NCI-H1436 (cell line): ENCODE measurements around the gene RFC2.
"Not testable (repeated sequence)": the region's sequence is repeated elsewhere in the genome, so short reads cannot be mapped to it uniquely, and the experiment has no call there.

Experiments used
- DNase-seq: peaks from one replicate; lab custom pipeline; 2025; lab: John Stamatoyannopoulos, UW

Gene RFC2

DNA sequence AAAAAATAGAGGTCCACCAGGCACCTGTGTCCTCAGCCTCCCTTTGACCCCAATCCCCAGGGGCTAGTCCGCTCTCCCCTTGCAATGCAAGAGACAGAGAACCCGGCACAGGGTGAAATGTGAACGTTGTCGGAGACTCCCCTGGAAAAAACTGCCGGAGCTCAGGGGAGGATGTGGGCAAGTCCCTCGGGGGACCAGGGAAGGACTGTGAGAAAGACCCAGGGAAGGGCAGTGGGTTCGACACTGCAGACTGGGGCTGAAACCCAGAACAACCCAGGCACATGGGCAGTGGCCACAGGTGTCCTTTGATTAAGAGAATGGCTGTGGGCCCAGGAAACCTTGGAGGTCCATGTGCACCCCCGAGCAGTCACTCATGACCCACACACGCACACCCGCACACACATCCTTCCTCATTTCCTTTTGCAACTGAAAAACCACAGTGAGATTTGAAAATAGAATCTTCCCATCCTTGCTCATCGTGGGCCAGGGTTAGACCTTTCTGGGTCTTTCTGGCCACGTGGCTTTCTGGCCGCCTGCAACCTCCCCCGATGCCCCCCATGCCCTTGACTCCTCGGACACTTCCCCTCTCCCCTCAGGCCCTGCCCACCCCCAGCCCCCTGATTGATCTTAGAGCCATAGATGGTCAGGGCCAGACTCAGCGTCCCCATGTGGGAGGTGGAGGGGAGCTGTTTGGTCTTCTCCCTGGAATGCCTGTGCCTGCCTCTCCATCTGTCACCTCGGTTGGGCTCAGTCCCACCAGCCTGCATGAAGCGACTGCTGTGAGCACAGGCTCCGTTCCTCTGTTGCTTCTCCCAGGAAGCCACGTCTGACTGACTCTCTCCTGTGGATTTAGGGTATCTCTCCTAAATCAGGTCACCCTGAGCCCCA lies 36.5 kb downstream of the RFC2 start:
- DNase-seq: no peak

DNA sequence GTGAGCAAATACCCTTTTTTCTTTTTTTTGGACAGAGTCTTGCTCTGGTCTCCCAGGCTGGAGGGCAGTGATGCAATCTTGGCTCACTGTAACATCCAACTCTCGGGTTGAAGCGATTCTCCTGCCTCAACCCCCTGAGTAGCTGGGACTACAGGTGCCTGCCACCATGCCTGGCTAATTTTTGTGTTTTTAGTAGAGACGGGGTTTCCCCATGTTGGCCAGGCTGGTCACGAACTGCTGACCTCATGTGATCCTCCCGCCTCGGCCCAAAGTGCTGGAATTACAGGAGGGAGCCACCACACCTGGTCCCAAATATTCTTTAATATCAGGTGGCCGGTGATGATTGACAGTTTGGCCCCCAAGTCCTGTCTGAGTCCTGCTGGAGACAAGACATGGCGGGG lies 37.8 kb downstream of the RFC2 start:
- no peak for DNase-seq

DNA sequence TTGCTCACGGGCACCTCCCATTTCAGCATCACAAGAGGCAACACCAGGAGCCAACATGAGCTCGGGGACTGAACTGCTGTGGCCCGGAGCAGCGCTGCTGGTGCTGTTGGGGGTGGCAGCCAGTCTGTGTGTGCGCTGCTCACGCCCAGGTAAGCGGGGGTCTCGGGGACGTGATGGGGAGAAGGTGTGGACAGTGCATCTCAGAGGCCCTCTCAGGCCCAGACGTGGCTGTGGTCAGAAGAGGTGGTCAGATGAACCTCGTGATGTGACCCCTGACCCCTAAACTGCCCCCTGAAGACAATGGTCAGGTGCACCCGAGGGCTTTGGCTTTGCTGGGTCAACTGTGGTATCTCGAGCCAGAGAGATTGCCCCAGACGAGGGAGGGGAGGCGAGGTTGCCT lies 38.3 kb downstream of the RFC2 start:
- DNase-seq: no peak

DNA sequence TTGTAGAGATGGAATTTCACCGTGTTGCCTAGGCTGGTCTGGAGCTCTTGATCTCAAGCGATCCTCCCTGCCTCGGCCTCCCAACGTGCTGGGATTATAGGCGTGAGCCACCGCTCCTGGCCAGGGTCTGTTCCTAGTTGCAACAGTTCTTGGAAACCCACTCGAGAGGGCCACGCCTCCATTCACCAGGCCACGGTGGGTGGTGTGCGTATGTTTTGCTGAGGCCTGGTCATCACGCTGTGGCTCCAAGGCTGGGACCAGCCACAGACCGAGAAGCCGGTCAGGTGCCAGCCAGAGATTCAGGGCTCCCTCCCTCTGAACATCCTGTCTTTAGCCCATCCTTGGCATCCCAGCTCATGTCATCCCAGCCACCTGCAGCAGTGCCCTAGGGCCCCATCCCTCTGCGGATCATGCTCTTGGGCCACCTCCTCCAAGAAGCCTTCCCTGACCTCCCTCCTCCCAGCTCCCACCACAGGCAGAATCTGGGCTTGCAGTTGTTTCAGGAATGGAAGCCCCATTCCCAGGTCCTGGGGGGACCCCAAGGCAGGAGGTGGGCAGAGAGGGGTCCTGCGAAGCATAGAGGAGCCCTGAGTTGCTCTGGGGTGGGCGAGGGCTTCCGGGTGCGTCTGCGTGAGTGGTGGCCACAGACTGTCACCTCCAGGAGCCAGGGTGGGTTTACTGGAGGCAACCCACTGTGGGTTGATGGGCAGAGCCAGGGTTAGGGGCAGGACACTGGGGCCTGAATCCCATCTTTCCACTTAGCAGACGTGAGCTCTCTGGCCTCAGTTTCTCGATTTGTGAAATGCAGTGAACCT lies 39.2 kb downstream of the RFC2 start:
- no peak for DNase-seq

DNA sequence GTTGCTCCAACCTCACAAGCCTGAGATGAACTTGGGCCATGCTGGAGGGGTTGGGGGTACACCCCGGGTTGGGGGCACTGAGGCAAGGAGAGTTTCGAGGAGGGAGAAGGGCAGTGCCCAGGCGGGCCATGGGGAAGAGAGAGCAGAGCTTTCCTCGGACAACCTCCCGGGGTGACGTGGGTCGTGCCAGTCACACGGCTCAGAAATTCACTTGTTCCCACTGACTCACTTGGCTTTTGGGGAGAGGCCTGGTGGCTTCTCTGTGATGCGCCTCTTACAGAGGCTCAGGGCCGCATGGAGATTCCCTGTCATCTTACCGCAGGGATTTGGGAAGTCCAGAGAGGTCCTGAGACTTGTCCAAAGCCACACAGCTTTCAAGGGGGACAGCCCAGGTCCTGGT lies 41.5 kb downstream of the RFC2 start:
- no peak for DNase-seq

DNA sequence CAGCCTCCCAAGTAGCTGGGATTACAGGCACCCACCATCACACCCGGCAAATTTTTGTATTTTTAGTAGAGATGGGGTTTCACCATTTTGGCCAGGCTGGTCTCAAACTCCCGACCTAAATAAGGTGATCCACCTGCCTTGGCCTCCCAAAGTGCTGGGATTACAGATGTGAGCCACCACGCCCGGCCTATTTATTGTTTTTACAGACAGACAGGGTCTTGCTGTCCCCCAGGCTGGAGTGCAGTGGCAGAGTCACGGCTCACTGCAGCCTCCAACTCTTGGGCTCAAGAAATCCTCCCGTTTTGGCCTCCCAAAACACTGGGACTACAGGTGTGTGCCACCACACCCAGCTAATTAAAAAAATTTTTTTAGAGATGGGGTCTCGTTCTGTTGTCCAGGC lies 46.0 kb downstream of the RFC2 start:
- not testable (repeated sequence) for DNase-seq

DNA sequence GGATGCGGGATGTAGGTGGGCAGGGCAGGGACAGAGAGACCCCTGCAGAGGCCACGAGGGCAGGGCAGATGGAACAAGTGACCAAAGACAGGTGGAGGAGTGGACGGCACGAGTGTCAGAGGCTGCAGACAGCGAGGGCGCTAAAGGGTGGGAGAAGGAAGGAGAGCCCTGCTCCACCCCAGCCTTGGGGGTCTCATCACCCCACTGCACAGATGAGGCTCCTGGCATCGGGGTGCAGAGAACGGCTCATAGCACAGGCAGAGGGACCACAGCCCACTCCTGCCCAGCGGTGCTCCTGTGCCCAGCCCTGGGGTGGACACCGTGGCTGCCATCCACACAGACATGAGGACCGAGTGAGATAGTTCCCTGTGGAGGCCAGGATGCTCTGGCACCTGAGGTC lies 46.6 kb downstream of the RFC2 start:
- no peak for DNase-seq

DNA sequence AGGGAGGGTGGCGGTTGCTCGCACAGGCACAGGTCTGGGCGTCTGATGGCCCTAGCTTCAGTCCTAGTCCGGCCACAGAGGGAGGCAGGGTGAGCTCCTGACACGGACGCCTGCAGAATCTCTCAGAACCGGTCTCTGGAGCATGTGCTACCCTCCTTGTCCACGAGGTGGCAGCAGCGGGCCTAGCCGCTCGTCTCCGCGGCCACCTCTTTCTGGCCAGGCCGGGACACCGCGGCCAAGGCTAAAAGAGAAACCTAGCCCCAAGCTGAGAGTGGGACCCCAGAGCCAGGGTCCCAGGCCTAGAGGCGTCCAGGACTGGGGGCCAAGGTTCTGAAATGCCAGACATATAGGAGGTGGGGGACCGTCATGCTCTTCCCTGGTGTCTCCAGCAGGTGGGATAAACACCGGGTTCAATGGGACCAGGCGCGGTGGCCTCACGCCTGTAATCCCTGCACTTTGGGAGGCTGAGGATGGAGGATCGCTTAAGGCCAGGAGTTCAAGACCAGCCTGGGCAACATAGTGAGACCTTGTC lies 47.5 kb downstream of the RFC2 start:
- peak; percentile 30 for DNase-seq

DNA sequence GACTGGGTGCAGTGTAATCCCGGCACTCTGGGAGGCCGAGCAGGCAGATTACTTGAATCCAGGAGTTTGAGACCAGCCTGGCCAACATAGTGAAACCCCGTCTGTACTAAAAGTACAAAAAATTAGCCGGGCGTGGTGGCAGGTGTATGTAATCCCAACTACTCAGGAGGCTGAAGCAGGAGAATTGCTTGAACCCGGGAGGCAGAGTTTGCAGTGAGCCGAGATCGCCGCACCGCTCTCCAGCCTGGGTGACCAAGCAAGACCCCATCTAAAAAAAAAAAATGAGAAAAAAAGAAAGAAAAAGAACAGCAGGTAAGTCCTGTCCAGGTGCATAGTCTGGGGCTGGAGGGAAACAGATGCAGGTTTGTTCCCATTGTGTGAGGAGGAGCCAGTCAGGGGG lies 48.1 kb downstream of the RFC2 start:
- DNase-seq: not testable (repeated sequence)

DNA sequence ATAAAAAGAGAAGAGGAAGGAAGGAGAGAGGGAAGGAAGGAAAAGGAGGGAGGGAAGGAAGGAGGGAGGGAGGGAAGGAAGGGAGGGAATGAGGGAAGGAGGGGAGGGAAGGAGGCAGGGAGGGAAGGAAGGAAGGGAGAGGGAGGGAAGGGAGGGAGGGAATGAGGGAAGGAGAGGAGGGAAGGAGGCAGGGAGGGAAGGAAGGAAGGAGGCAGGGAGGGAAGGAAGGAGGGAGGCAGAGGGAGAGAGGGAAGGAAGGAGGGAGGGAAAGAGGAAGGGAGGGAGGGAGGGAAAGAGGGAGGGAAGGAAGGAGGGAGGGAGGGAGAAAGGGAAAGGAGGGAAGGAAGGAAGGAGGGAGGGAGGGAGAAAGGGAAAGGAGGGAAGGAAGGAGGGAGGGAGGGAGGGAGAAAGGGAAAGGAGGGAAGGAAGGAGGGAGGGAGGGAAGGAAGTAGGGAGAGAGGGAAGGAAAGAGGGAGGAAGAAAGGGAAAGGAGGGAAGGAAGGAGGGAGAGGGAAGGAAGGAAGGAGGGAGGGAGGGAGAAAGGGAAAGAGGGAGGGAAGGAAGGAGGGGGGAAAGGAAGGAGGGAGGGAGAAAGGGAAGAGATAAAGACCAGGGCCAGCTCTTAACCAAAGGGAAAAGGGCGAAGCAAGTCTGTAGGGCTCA lies 50.1 kb downstream of the RFC2 start:
- no peak for DNase-seq

DNA sequence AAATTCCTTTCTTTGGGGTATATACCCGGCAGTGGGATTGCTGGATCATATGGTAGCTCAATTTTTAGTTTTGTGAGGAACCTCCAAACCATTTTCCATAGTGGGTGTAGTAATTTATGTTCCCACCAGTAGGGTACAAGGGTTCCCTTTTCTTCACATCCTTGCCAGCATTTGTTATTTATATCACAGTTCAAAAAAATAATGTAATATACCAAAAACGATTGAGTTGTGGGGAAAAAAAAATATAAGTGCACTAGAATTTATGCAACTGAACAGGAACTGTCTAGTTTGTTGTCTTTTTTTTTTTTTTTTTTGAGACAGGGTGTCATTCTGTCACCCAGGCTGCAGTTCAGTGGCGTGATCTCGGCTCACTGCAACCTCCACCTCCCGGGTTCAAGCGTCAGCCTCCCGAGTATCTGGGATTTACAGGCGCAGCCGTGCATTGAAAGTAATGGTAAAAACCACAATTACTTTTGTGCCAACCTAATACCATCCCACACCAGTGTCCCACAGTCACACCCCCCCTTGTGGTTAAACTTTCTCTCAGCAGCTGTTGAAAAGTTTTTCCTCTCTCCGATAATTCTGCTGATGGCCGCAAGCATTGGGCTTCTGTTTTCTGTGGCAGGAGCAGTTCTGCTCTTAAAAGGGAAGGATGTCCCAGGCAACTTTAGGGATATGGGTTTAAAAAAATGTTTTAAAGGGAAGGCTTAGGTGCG lies 51.2 kb downstream of the RFC2 start:
- no peak for DNase-seq

DNA sequence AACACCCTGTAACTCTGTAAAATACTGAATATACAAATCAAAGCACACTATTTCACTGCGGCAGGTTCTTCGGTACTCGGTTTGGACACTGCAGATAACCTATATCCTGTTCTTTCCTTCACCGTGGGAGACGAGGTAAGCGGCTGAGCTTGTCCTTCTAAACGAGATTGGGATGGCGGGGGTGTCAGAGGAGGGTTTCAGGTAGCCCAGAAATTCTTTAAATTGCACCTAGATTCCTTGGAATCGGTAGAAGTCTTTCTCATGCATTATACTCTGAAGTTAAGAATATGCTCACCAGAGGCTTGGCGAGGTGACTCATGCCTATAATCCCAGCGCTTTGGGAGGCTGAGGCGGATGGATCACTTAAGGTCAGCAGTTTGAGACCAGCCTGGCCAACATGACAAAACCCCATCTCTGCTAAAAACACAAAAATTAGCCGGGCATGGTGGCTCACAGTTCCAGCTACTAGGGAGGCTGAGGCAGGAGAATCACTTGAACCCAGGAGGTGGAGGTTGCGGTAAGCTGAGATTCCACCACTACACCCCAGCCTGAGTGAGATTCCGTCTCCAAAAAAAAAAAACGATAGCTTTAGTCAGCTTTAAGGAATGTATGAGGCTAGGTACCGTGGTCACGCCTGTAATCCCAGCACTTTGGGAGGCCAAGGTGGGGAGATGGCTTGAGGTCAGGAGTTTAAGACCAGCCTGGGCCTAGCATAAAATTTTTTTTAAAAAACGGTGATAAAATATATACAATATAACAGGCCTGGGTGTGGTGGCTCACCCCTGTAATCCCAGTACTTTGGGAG lies 54.4 kb downstream of the RFC2 start:
- DNase-seq: no peak

DNA sequence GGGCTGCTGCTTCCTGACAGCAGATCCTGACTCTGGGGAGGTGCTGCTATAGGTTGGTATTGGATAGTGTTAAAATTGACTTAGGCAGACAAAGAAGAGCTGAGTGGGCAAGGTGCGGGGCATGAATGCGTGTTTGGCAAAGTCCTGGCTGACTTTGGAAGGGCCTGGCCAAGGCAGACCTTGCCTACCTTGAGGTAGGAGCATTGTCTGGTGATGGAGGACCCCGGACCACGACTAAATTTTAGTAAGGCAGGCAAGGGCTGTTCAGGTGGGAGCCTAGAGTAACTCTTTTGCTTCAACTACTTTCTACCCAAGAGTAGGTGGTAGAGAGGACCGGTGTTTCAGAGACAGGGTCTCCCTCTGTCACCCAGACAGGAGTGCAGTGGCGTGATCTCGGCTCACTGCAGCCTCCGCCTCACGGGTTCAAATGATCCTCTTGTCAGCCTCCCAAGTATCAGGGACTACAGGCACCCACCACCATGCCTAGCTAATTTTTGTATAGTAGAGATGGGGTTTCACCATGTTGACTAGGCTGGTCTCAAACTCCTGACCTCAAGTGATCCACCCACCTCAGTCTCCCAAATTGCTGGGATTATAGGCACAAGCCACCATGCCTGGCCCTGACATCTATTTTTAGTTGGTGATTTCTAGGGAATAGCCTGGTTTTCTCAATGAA lies 56.6 kb downstream of the RFC2 start:
- DNase-seq: no peak

DNA sequence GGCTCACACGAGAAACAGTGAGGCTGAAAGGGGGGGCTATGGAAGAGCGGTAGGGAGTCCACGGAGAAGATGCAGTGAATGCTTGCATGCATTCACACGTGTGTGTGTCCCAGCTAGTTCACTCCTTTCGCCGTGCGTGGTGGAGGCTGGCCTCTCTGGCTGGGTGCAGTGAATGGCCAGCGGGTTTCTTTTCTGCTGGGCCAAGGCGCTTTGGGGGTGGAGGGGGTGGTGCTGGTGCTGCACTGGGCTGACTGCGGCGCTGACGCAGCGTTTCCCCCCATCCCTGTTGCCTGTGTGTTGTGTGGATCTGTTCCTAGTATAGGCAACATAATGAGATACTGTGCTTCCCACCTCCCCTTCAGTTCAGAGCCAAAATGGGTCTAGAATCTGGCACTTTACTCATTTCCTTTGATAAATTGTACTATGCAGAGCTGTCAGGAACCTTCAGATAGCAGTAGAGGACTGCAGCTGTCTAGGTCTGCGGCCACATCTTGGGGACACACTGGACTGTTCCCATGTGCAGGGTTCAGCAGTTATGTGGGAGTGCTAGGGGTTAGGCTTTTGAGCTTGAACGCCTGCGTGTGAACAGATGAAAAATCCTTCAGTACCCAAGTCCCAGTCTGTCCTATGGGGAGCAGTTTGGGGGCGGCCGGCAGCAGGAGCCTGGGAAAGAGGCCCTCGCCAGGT lies 58.1 kb downstream of the RFC2 start:
- DNase-seq: not testable (repeated sequence)

DNA sequence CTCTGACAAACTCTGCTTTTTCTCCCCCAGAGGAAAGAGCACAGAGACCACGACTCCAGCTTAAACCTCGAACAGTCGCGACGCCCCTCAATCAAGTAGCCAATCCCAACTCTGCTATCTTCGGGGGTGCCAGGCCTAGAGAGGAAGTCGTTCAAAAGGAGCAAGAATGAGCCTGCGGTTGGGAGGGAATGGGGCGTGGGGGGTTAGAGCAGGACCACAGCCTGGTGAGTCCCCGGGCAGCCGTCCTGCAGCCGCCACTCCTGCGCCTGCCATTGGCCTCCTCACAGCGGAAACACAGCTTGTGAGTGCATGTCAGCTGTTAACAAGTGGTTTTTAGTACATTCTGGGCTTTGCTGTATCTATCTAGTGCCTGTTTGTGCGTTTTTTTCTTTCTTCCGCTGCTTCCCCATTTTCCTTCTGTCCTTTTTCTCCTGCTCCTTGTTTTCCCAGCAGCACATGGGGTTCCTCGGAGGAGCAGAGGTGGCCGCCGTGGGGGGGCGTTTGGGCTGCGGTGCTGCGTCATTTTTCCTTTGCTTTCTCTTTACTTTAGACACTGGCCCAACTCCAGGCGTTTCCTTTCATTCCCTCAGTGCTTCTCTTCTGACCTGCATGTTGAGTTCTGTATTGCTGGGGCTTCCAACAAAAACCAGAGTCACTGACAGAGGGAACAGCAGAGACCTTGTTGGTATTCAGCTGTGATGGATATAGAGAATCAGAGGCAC lies 58.9 kb downstream of the RFC2 start:
- DNase-seq: not testable (repeated sequence)

DNA sequence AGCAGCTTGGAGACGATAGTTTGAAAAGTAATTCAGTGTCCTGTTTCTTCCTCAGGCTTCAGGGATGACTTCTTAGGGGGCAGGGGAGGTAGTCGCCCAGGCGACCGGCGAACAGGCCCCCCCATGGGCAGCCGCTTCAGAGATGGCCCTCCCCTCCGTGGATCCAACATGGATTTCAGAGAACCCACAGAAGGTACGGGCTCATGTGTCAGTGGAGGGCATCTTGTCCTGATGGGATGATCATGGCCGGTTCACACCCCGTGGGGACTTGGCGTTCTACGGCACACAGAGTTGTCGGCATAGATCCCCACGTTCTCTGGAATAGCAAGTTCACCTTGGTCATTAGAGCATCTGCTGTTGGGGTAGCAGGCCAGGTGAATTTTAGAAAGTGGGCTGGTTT lies 59.5 kb downstream of the RFC2 start:
- DNase-seq: no peak

DNA sequence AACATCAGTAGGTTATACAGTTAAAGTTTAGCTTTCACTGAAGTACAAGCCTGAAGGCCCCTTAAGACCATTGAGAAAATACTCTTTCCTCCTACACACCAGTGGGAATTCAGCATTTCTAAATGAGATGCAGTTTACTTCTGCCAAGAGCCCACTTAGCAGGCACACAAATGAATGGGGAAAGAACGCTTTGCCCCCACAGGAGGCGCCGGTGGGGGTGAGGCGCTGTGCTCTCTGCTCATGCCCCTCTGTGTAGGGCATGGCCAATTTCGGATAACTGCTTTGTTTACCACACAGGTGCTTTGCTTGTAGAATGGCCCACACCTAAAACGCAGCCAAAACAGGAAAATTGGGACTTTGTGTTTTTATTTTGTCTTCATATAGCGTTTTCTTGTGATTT lies 60.3 kb downstream of the RFC2 start:
- DNase-seq: no peak

DNA sequence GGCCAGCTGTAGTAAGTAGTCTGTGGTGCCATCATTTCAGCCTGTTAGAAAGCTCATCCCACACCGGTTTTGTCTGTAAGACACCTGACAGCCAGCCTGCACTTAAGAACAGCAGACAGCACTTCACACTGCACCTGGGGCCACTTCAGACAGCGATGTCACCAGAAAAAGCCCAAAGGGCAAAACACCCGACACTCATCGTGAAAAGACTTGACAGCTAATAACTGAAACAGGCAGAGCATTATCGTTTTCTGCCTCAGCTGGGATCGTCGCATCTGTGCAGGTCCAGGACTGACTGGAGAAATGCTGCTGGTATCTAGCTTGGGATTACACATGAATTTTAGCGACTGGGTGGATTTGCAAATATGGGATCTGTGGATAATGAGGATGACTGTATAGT lies 61.1 kb downstream of the RFC2 start:
- peak; percentile 35 for DNase-seq

DNA sequence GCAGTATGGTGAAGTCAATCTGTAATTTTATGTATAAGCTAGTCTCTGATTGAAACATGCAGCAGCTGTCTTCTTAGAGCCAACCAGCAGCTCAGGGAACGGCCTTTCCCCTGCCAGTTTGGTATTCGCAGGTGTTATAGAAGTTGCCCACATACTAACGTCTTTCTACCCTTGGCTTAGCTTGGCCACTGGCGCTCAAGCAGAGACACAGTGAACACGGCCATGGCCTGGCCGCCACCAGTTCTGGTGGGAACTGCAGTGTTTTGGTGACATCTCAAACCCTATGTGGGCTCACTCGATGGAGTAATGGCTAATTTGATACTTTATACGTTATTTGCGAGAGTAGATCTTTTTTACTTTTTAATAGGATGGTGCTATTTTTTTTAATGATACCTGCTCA lies 63.0 kb downstream of the RFC2 start:
- no peak for DNase-seq
